GM18867 (cell line): ENCODE data around the gene NOM1.
A peak's percentile ranks its signal among the peaks of the same experiment; 100 is the strongest.

ENCODE experiments used
- ATAC-seq: cut with Tn5 transposase; IDR thresholded peaks from one replicate; pipeline ENCODE4 v1.9.1; 2021; ENCODE audit warnings: mild to moderate bottlenecking, moderate library complexity; ENCODE audit not compliant: unreplicated experiment

Gene NOM1

GRCh38 chr7:156979711-156980110 lies 30.2 kb downstream of the NOM1 start:
- ATAC-seq: no peak

- no peak for ATAC-seq
These were observed 34.8 kb downstream of the NOM1 start for GRCh38 chr7:156984174-156984891.

GRCh38 chr7:156985101-156985992 lies 35.8 kb downstream of the NOM1 start:
- ATAC-seq: no peak

GRCh38 chr7:156986378-156986777 lies 36.9 kb downstream of the NOM1 start:
- no peak for ATAC-seq

GRCh38 chr7:156988343-156989185 lies 39.1 kb downstream of the NOM1 start:
- ATAC-seq: no peak

- ATAC-seq: no peak
These were observed 40.4 kb downstream of the NOM1 start for GRCh38 chr7:156989766-156990535.

- no peak for ATAC-seq
These were observed 43.8 kb downstream of the NOM1 start for GRCh38 chr7:156993021-156993924.

GRCh38 chr7:156993925-156994235 lies 44.4 kb downstream of the NOM1 start:
- no peak for ATAC-seq

GRCh38 chr7:156994417-156994816 lies 44.9 kb downstream of the NOM1 start:
- ATAC-seq: no peak

- peak; percentile 29 for ATAC-seq
These were observed 49.8 kb downstream of the NOM1 start for GRCh38 chr7:156998988-156999957.

- peak; percentile 37 for ATAC-seq
These were observed 50.6 kb downstream of the NOM1 start for GRCh38 chr7:156999958-157000726.

GRCh38 chr7:157000741-157001653 lies 51.5 kb downstream of the NOM1 start:
- no peak for ATAC-seq

- ATAC-seq: no peak
These were observed 52.7 kb downstream of the NOM1 start for GRCh38 chr7:157001920-157002818.

GRCh38 chr7:157002819-157003421 lies 53.4 kb downstream of the NOM1 start:
- no peak for ATAC-seq

- ATAC-seq: no peak
These were observed 53.9 kb downstream of the NOM1 start for GRCh38 chr7:157003445-157003755.
